ENCODE results near the gene ADCY7.

- TF ChIP-seq CTCF (IDR thresholded peaks at IDR 0.05): no peak
- TF ChIP-seq POLR2A (IDR thresholded peaks at IDR 0.05): no peak
- TF ChIP-seq EP300 (IDR thresholded peaks at IDR 0.05): no peak
- no peak for TF ChIP-seq POLR2AphosphoS5 (IDR thresholded peaks at IDR 0.05)
Observed at GRCh38 chr16:50254072-50254471, 12.3 kb upstream of the ADCY7 start.

Data from gastroesophageal sphincter (tissue), 3 donors.